HepG2 (cell line): Measurements from ENCODE around the gene FNDC4. TPM values are rescaled to one million over a fixed set of nuclear protein-coding genes. Genes with fewer than 3 reads are reported as not detected.
A peak's percentile ranks its signal among the peaks of the same experiment; 100 is the strongest.

Experiments used
- AKAP8 ChIP-seq: sonication (generic); formaldehyde crosslinking; IDR thresholded peaks from 2 replicates; pipeline ENCODE4 v1.5.1; 2020; ENCODE audit warnings: mild to moderate bottlenecking, missing genetic modification reagents
- ATF1 ChIP-seq: IDR thresholded peaks from 2 replicates; pipeline ENCODE4 v1.6.1; 2016; ENCODE audit warnings: mild to moderate bottlenecking, control low read depth
- CAMTA2 ChIP-seq: sonication (generic); formaldehyde crosslinking; IDR thresholded peaks from 2 replicates; pipeline ENCODE4 v1.4.0; 2020; ENCODE audit warnings: mild to moderate bottlenecking, missing genetic modification reagents, borderline replicate concordance
- DNMT3B ChIP-seq: conservative IDR thresholded peaks from 2 replicates; pipeline ENCODE4 v1.6.1; 2016; ENCODE audit warnings: missing biosample characterization, control low read depth
- KLF13 ChIP-seq: sonication (generic); formaldehyde crosslinking; IDR thresholded peaks from 2 replicates; pipeline ENCODE4 v1.4.0; 2020; ENCODE audit warnings: mild to moderate bottlenecking, missing genetic modification reagents
- KLF16 ChIP-seq, 2 experiments: sonication (generic) in 1 of 2; formaldehyde crosslinking in 1 of 2; IDR thresholded peaks; 2 replicates each; pipeline versions ENCODE4 v1.6.1 to v1.8.0; 2016 to 2023; ENCODE audit warnings: missing genetic modification reagents in 2 of 2, missing compliant biosample characterization in 1 of 2
- NFIC ChIP-seq: IDR thresholded peaks from 2 replicates; pipeline ENCODE4 v1.6.1; 2012; ENCODE audit warnings: mild to moderate bottlenecking, low read length, inconsistent platforms
- PHF20 ChIP-seq: sonication (generic); formaldehyde crosslinking; IDR thresholded peaks from 2 replicates; pipeline ENCODE4 v1.5.0; 2020; ENCODE audit warnings: mild to moderate bottlenecking, missing genetic modification reagents
- RFXANK ChIP-seq: IDR thresholded peaks from 2 replicates; pipeline ENCODE4 v1.6.1; 2016
- SRSF1 ChIP-seq: fragments of 200-400 bp; formaldehyde crosslinking; optimal IDR thresholded peaks from 2 replicates; pipeline ENCODE3; 2017; ENCODE audit warnings: mild to moderate bottlenecking, low read depth, low read length, moderate library complexity
- STAT5B ChIP-seq: sonication (generic); formaldehyde crosslinking; IDR thresholded peaks from 2 replicates; pipeline ENCODE4 v1.4.0; 2020; ENCODE audit warnings: missing genetic modification reagents
- SYNCRIP ChIP-seq: fragments of 200-400 bp; formaldehyde crosslinking; IDR thresholded peaks from 2 replicates; pipeline ENCODE4 v1.6.1; 2018; ENCODE audit warnings: mild to moderate bottlenecking, low read depth, low read length; ENCODE audit not compliant: insufficient read depth
- ZFP36L2 ChIP-seq: sonication (generic); formaldehyde crosslinking; IDR thresholded peaks from 2 replicates; pipeline ENCODE4 v1.4.0; 2020; ENCODE audit warnings: missing genetic modification reagents
- ZKSCAN8 ChIP-seq: IDR thresholded peaks from 2 replicates; pipeline ENCODE4 v1.6.1; 2016; ENCODE audit warnings: borderline replicate concordance, missing genetic modification reagents, missing compliant biosample characterization
- ZNF10 ChIP-seq: sonication (generic); formaldehyde crosslinking; IDR thresholded peaks from 2 replicates; pipeline ENCODE4 v1.4.0; 2020; ENCODE audit warnings: mild to moderate bottlenecking, low read depth, missing genetic modification reagents, borderline replicate concordance
- ZNF264 ChIP-seq: sonication (generic); formaldehyde crosslinking; IDR thresholded peaks from 2 replicates; pipeline ENCODE4 v1.4.0; 2020; ENCODE audit warnings: missing genetic modification reagents
- ZNF367 ChIP-seq: sonication (generic); formaldehyde crosslinking; IDR thresholded peaks from 2 replicates; pipeline ENCODE4 v1.4.0; 2020; ENCODE audit warnings: missing genetic modification reagents, borderline replicate concordance
- ZNF547 ChIP-seq: sonication (generic); formaldehyde crosslinking; IDR thresholded peaks from 2 replicates; pipeline ENCODE4 v1.5.1; 2020; ENCODE audit warnings: mild to moderate bottlenecking, missing genetic modification reagents
- ZNF615 ChIP-seq: sonication (generic); formaldehyde crosslinking; IDR thresholded peaks from 2 replicates; pipeline ENCODE4 v1.5.0; 2020; ENCODE audit warnings: mild to moderate bottlenecking, missing genetic modification reagents, borderline replicate concordance
- ZNF660 ChIP-seq: sonication (generic); formaldehyde crosslinking; IDR thresholded peaks from 2 replicates; pipeline ENCODE4 v1.5.1; 2020; ENCODE audit warnings: mild to moderate bottlenecking, low read depth, missing genetic modification reagents, borderline replicate concordance
- ZZZ3 ChIP-seq: sonication (generic); formaldehyde crosslinking; IDR thresholded peaks from 2 replicates; pipeline ENCODE4 v1.4.0; 2020; ENCODE audit warnings: missing genetic modification reagents, mild to moderate bottlenecking, borderline replicate concordance
- polyA plus RNA-seq, 8 experiments: library from polyadenylated mRNA; depleted of rRNA in 3 of 8; stranded (reverse) in 7 of 8; unstranded in 1 of 8; fragments of >200 nt; fragmentation: Illumina TruSeq in 4 of 8; extraction: Trizol in 4 of 8; gene quantifications; 2 replicates each; pipeline versions ENCODE4 v1.2.1 to v1.2.3, GENCODE V29; 2011 to 2016; ENCODE audit warnings: low read depth in 4 of 8, missing spikeins in 1 of 8, mixed read lengths in 1 of 8; ENCODE audit not compliant: insufficient read depth in 1 of 8
- total RNA-seq, 5 experiments: library from RNA; depleted of rRNA; stranded (reverse); fragments of >200 nt; fragmentation: Illumina TruSeq; extraction: Trizol; gene quantifications; 2 replicates each; pipeline ENCODE4 v1.2.3, GENCODE V29; 2016; ENCODE audit warnings: low read depth in 1 of 5
- TF ChIP-seq, protein P1 (sequence below): sonication (generic); formaldehyde crosslinking; IDR thresholded peaks from 2 replicates; pipeline ENCODE4 v1.4.0; 2020; ENCODE audit warnings: missing genetic modification reagents, borderline replicate concordance
- TF ChIP-seq, protein P2 (sequence below): sonication (generic); formaldehyde crosslinking; IDR thresholded peaks from 2 replicates; pipeline ENCODE4 v1.5.0; 2020; ENCODE audit warnings: mild to moderate bottlenecking, missing genetic modification reagents, moderate library complexity
- TF ChIP-seq, protein P3 (sequence below): IDR thresholded peaks from 2 replicates; pipeline ENCODE4 v1.6.1; 2012; ENCODE audit warnings: inconsistent platforms

Gene FNDC4
- total and polyA plus RNA-seq, 2 of the 13 experiments (the other 11 are each of a cell fraction or from before 2014, with no cell fraction given) = 9.0 to 17.4 TPM

DNA sequence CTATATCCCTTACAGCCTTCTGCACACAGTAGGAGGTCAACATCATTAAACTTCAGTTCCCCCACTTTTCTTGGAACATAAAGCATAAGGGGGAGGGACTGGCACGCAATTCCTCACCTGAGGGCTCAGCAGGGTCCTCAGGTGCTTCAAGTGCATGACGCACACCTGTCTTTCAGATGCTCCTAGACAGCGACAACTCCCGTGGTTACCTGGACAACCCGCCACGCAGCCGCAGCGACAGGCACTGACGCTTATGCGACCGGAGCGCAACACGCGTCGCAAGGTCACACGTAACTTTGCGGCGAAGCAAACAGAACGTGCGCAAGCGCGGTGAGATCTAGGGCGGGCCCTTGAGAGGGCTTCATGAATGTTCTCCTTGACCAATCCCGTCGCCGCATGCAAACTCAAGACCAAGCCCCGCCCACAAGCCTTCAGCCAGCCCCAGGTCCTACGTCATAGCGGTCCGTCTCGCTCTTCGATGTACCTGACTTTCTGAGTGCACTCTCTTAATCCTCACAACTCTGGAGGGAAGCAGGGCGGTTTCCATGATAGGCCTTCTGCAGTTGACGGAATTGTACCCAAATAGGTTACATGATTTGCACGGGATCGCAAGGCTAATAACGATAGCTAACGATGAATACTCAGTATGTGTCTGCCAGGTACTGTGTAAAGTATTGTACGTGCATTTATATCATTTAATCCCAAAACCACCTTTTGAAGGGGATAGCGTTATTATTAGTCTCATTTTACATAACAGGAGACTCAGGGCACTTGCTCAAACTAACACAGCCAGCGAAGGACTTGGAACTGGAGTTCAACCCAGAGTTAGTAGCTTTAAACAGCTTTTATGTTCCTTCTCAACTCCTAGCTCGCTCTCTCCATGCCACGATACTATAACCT is 5.3 kb downstream of the FNDC4 start, which contains the start of gene IFT172 (continued):
- TF ChIP-seq ATF1 (peak; percentile 95), ZNF10 (no peak), KLF16 (CRISPR knock-in tag; IDR thresholded peaks at IDR 0.05) (peak in 1 of 2 experiments; percentile 73; a peak in 1 of 4 replicates), ZNF547 (CRISPR knock-in tag) (0 out of 2 replicates have a peak, but pooled peaks have one; percentile 31), SYNCRIP (no peak), STAT5B (0 out of 2 replicates have a peak, but pooled peaks have one; percentile 63), NFIC (no peak), SRSF1 (no peak), ZNF615 (no peak), ZNF264 (CRISPR knock-in tag) (no peak), ZZZ3 (CRISPR knock-in tag) (no peak), DNMT3B (CRISPR knock-in tag) (no peak), ZKSCAN8 (no peak; the same call in 1 of the 2 replicates), PHF20 (CRISPR knock-in tag) (peak; percentile 82), ZNF660 (no peak), ZNF367 (CRISPR knock-in tag) (no peak), KLF13 (CRISPR knock-in tag) (no peak), ZFP36L2 (CRISPR knock-in tag) (no peak), AKAP8 (CRISPR knock-in tag) (peak; percentile 44; the same call in 1 of the 2 replicates), RFXANK (CRISPR knock-in tag) (peak; percentile 43; the same call in 1 of the 2 replicates), CAMTA2 (CRISPR knock-in tag) (no peak)
- TF ChIP-seq, protein P1, sequence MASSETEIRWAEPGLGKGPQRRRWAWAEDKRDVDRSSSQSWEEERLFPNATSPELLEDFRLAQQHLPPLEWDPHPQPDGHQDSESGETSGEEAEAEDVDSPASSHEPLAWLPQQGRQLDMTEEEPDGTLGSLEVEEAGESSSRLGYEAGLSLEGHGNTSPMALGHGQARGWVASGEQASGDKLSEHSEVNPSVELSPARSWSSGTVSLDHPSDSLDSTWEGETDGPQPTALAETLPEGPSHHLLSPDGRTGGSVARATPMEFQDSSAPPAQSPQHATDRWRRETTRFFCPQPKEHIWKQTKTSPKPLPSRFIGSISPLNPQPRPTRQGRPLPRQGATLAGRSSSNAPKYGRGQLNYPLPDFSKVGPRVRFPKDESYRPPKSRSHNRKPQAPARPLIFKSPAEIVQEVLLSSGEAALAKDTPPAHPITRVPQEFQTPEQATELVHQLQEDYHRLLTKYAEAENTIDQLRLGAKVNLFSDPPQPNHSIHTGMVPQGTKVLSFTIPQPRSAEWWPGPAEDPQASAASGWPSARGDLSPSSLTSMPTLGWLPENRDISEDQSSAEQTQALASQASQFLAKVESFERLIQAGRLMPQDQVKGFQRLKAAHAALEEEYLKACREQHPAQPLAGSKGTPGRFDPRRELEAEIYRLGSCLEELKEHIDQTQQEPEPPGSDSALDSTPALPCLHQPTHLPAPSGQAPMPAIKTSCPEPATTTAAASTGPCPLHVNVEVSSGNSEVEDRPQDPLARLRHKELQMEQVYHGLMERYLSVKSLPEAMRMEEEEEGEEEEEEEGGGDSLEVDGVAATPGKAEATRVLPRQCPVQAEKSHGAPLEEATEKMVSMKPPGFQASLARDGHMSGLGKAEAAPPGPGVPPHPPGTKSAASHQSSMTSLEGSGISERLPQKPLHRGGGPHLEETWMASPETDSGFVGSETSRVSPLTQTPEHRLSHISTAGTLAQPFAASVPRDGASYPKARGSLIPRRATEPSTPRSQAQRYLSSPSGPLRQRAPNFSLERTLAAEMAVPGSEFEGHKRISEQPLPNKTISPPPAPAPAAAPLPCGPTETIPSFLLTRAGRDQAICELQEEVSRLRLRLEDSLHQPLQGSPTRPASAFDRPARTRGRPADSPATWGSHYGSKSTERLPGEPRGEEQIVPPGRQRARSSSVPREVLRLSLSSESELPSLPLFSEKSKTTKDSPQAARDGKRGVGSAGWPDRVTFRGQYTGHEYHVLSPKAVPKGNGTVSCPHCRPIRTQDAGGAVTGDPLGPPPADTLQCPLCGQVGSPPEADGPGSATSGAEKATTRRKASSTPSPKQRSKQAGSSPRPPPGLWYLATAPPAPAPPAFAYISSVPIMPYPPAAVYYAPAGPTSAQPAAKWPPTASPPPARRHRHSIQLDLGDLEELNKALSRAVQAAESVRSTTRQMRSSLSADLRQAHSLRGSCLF (CRISPR knock-in tag) = no peak
- TF ChIP-seq, protein P2, sequence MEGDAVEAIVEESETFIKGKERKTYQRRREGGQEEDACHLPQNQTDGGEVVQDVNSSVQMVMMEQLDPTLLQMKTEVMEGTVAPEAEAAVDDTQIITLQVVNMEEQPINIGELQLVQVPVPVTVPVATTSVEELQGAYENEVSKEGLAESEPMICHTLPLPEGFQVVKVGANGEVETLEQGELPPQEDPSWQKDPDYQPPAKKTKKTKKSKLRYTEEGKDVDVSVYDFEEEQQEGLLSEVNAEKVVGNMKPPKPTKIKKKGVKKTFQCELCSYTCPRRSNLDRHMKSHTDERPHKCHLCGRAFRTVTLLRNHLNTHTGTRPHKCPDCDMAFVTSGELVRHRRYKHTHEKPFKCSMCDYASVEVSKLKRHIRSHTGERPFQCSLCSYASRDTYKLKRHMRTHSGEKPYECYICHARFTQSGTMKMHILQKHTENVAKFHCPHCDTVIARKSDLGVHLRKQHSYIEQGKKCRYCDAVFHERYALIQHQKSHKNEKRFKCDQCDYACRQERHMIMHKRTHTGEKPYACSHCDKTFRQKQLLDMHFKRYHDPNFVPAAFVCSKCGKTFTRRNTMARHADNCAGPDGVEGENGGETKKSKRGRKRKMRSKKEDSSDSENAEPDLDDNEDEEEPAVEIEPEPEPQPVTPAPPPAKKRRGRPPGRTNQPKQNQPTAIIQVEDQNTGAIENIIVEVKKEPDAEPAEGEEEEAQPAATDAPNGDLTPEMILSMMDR (CRISPR knock-in tag) = no peak
- TF ChIP-seq, protein P3, sequence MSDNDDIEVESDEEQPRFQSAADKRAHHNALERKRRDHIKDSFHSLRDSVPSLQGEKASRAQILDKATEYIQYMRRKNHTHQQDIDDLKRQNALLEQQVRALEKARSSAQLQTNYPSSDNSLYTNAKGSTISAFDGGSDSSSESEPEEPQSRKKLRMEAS = peak; percentile 96
